Glutamatergic neuron (in vitro differentiated cells): ENCODE measurements around the gene MFSD12. TPM values are rescaled to one million over a fixed set of nuclear protein-coding genes. Genes with fewer than 3 reads are reported as not detected.

Source experiments
- DNase-seq: peaks from one replicate; pipeline ENCODE4 v3.0.0; 2022
- H3K27ac Mint-ChIP-seq: one replicate; pipeline ENCODE4 v1.8.0; 2020; ENCODE audit warnings: mild to moderate bottlenecking, mixed read lengths, inconsistent platforms; ENCODE audit not compliant: unreplicated experiment
- H3K27me3 Mint-ChIP-seq: one replicate; pipeline ENCODE4 v1.8.0; 2020; ENCODE audit warnings: mild to moderate bottlenecking, moderate library complexity, mixed read lengths, inconsistent platforms; ENCODE audit not compliant: unreplicated experiment
- H3K36me3 Mint-ChIP-seq: one replicate; pipeline ENCODE4 v1.8.0; 2020; ENCODE audit warnings: mild to moderate bottlenecking, mixed read lengths, inconsistent platforms; ENCODE audit not compliant: unreplicated experiment
- H3K4me1 Mint-ChIP-seq: one replicate; pipeline ENCODE4 v1.8.0; 2020; ENCODE audit warnings: mild to moderate bottlenecking, low read depth, mixed read lengths, inconsistent platforms; ENCODE audit not compliant: unreplicated experiment
- H3K4me3 Mint-ChIP-seq: one replicate; pipeline ENCODE4 v1.8.0; 2020; ENCODE audit warnings: mild to moderate bottlenecking, mixed read lengths, inconsistent platforms; ENCODE audit not compliant: unreplicated experiment
- H3K9me3 Mint-ChIP-seq: one replicate; pipeline ENCODE4 v1.8.0; 2020; ENCODE audit warnings: mild to moderate bottlenecking, moderate library complexity, mixed read lengths, inconsistent platforms; ENCODE audit not compliant: unreplicated experiment
- total RNA-seq: library from RNA; stranded (reverse); fragmentation: NEBNext Ultra II Directional; extraction: Animal tissue kit (Norgen Biotek cat#: 25700); gene quantifications from one replicate; pipeline ENCODE4 v1.2.1, GENCODE V29; 2021; ENCODE audit not compliant: unreplicated experiment
- TF ChIP-seq, protein P1 (sequence below): fragments of 200-600 bp; sonication (generic); IDR thresholded peaks from one replicate; pipeline ENCODE4 v1.5.0; 2021; ENCODE audit not compliant: partially characterized antibody, unreplicated experiment

Gene MFSD12
- total RNA-seq, 1 donor from 2014 or later, result 134 TPM

GRCh38 chr19:3536429-3537100, 20.8 kb downstream of the MFSD12 start:
- H3K27ac Mint-ChIP-seq, result peak overlapping the region; percentile 86
- H3K36me3 Mint-ChIP-seq, result peaks cover 4% of the 10 kb centered on the region
- peak; percentile 70 for DNase-seq
- H3K4me3 Mint-ChIP-seq, result peak overlapping the region; percentile 69
- H3K4me1 Mint-ChIP-seq, result peaks cover 13% of the 10 kb centered on the region
- H3K27me3 Mint-ChIP-seq, result peaks cover 8% of the 10 kb centered on the region
- H3K9me3 Mint-ChIP-seq, result peaks cover 16% of the 10 kb centered on the region
- TF ChIP-seq, protein P1, sequence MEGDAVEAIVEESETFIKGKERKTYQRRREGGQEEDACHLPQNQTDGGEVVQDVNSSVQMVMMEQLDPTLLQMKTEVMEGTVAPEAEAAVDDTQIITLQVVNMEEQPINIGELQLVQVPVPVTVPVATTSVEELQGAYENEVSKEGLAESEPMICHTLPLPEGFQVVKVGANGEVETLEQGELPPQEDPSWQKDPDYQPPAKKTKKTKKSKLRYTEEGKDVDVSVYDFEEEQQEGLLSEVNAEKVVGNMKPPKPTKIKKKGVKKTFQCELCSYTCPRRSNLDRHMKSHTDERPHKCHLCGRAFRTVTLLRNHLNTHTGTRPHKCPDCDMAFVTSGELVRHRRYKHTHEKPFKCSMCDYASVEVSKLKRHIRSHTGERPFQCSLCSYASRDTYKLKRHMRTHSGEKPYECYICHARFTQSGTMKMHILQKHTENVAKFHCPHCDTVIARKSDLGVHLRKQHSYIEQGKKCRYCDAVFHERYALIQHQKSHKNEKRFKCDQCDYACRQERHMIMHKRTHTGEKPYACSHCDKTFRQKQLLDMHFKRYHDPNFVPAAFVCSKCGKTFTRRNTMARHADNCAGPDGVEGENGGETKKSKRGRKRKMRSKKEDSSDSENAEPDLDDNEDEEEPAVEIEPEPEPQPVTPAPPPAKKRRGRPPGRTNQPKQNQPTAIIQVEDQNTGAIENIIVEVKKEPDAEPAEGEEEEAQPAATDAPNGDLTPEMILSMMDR, result no peak

GRCh38 chr19:3535981-3536380, 21.4 kb downstream of the MFSD12 start:
- TF ChIP-seq, protein P1, result no peak
- peaks cover 13% of the 10 kb centered on the region for H3K4me1 Mint-ChIP-seq
- no peak for DNase-seq
- peak overlapping the region; percentile 69 for H3K4me3 Mint-ChIP-seq
- H3K9me3 Mint-ChIP-seq, result peaks cover 19% of the 10 kb centered on the region
- peaks cover 11% of the 10 kb centered on the region for H3K27me3 Mint-ChIP-seq
- H3K36me3 Mint-ChIP-seq, result peaks cover 8% of the 10 kb centered on the region
- H3K27ac Mint-ChIP-seq, result peak overlapping the region; percentile 86

- no peak overlapping the region for H3K4me3 Mint-ChIP-seq
- no peak for DNase-seq
- peaks cover 9% of the 10 kb centered on the region for H3K36me3 Mint-ChIP-seq
- H3K27me3 Mint-ChIP-seq, result peaks cover 12% of the 10 kb centered on the region
- peak overlapping the region; percentile 94 for H3K27ac Mint-ChIP-seq
- H3K4me1 Mint-ChIP-seq, result peaks cover 13% of the 10 kb centered on the region
- H3K9me3 Mint-ChIP-seq, result peaks cover 19% of the 10 kb centered on the region
- TF ChIP-seq, protein P1, result no peak
Measured at GRCh38 chr19:3535563-3535965, 21.8 kb downstream of the MFSD12 start.

- DNase-seq, result no peak
- Mint-ChIP-seq H3K27me3 (peaks cover 12% of the 10 kb centered on the region), H3K9me3 (peaks cover 19% of the 10 kb centered on the region), H3K27ac (peak overlapping the region; percentile 94), H3K4me3 (peak overlapping the region; percentile 42), H3K4me1 (peaks cover 13% of the 10 kb centered on the region), H3K36me3 (peaks cover 9% of the 10 kb centered on the region)
- TF ChIP-seq, protein P1, result no peak
Measured at GRCh38 chr19:3535235-3535535, 22.2 kb downstream of the MFSD12 start.

GRCh38 chr19:3534375-3535234, 22.8 kb downstream of the MFSD12 start:
- Mint-ChIP-seq H3K36me3 (peaks cover 9% of the 10 kb centered on the region), H3K4me3 (peak overlapping the region; percentile 59), H3K27ac (peak overlapping the region; percentile 94), H3K27me3 (peaks cover 12% of the 10 kb centered on the region), H3K4me1 (peaks cover 13% of the 10 kb centered on the region), H3K9me3 (peaks cover 18% of the 10 kb centered on the region)
- peak; percentile 51 for DNase-seq
- TF ChIP-seq, protein P1, result no peak
